Measurements from ENCODE around the gene SLC22A9. TPM values are rescaled to one million over a fixed set of nuclear protein-coding genes. Genes with fewer than 3 reads are reported as not detected.

SLC22A9 gene
- total and polyA plus RNA-seq, 2 of the 4 experiments (the other 2 are of a cell fraction): not detected

DNA sequence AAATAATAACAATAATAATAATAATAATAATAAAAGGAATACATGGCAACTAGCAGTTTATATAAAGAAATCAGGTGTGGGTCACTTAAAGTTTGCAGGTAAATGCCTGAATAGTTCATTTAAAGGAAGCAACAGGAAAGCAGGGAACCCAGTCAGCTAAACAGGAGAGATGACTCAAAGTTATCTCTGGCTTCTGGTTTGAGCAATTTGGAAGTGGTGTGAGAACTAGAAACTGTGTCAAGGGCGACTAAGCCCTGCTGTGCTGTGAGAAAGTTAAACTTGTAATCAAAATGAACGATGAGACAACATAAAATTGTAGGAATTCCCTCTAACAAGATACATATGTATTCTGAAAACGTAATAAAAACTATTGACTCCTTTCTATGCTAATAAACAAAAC lies 35.5 kb downstream of the SLC22A9 start:
- TF ChIP-seq CHD1 (IDR thresholded peaks at IDR 0.05; ENCODE audit: low read depth, low read length) (no peak), MAZ (IDR thresholded peaks at IDR 0.05; ENCODE audit: borderline replicate concordance, low read depth, low read length) (no peak), FOS (IDR thresholded peaks at IDR 0.05; ENCODE audit: low read depth, low read length) (no peak), POLR2A (IDR thresholded peaks at IDR 0.05; ENCODE audit: low read depth, low read length) (no peak), NFE2L2 (IDR thresholded peaks at IDR 0.05; ENCODE audit: low read depth, low read length) (no peak), SMC3 (IDR thresholded peaks at IDR 0.05; ENCODE audit: low read depth, low read length) (no peak), RFX5 (IDR thresholded peaks at IDR 0.05; ENCODE audit: low read depth, low read length) (no peak), MAFK (IDR thresholded peaks at IDR 0.05; ENCODE audit: low read depth, low read length) (no peak), CEBPB (IDR thresholded peaks at IDR 0.05; ENCODE audit: low read depth, low read length) (no peak), RCOR1 (IDR thresholded peaks at IDR 0.05; ENCODE audit: insufficient replicate concordance, low read length) (no peak), MXI1 (IDR thresholded peaks at IDR 0.05; ENCODE audit: borderline replicate concordance, low read depth, low read length) (no peak), BHLHE40 (IDR thresholded peaks at IDR 0.05; ENCODE audit: low read depth, low read length) (no peak), RAD21 (IDR thresholded peaks at IDR 0.05; ENCODE audit: low read length) (no peak)
- TF ChIP-seq, protein P1, sequence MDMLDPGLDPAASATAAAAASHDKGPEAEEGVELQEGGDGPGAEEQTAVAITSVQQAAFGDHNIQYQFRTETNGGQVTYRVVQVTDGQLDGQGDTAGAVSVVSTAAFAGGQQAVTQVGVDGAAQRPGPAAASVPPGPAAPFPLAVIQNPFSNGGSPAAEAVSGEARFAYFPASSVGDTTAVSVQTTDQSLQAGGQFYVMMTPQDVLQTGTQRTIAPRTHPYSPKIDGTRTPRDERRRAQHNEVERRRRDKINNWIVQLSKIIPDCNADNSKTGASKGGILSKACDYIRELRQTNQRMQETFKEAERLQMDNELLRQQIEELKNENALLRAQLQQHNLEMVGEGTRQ (IDR thresholded peaks at IDR 0.05; ENCODE audit: low read depth, low read length): no peak
- TF ChIP-seq, protein P2, sequence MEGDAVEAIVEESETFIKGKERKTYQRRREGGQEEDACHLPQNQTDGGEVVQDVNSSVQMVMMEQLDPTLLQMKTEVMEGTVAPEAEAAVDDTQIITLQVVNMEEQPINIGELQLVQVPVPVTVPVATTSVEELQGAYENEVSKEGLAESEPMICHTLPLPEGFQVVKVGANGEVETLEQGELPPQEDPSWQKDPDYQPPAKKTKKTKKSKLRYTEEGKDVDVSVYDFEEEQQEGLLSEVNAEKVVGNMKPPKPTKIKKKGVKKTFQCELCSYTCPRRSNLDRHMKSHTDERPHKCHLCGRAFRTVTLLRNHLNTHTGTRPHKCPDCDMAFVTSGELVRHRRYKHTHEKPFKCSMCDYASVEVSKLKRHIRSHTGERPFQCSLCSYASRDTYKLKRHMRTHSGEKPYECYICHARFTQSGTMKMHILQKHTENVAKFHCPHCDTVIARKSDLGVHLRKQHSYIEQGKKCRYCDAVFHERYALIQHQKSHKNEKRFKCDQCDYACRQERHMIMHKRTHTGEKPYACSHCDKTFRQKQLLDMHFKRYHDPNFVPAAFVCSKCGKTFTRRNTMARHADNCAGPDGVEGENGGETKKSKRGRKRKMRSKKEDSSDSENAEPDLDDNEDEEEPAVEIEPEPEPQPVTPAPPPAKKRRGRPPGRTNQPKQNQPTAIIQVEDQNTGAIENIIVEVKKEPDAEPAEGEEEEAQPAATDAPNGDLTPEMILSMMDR (conservative IDR thresholded peaks at IDR 0.05; ENCODE audit: low read depth, low read length): no peak
- TF ChIP-seq, protein P3, sequence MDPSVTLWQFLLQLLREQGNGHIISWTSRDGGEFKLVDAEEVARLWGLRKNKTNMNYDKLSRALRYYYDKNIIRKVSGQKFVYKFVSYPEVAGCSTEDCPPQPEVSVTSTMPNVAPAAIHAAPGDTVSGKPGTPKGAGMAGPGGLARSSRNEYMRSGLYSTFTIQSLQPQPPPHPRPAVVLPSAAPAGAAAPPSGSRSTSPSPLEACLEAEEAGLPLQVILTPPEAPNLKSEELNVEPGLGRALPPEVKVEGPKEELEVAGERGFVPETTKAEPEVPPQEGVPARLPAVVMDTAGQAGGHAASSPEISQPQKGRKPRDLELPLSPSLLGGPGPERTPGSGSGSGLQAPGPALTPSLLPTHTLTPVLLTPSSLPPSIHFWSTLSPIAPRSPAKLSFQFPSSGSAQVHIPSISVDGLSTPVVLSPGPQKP (IDR thresholded peaks at IDR 0.05; ENCODE audit: borderline replicate concordance, low read depth, low read length): no peak
- Histone ChIP-seq H3K27me3 (ENCODE audit: control insufficient read depth, insufficient read depth, low read length) (no peaks in the 10 kb centered on the region), H3K56ac (ENCODE audit: extremely low read depth, insufficient read depth, low read length) (no peak overlapping the region), H3K4me2 (ENCODE audit: low read depth, low read length) (no peak overlapping the region), H3K23ac (ENCODE audit: low read depth, low read length) (no peak overlapping the region), H3K36me3 (ENCODE audit: control insufficient read depth, insufficient read depth, low read length) (no peaks in the 10 kb centered on the region), H3K4me3 (ENCODE audit: insufficient read depth, low read depth, low read length) (no peak overlapping the region), H3K79me1 (ENCODE audit: low read depth in 1 of 2, low read length in 2 of 2) (no peaks in the 10 kb centered on the region), H2AFZ (replicated peaks; ENCODE audit: low read length, poor library complexity) (no peak overlapping the region), H4K91ac (ENCODE audit: insufficient read depth, low read depth, low read length) (no peak overlapping the region), H3K9me3 (ENCODE audit: control insufficient read depth, insufficient read depth, low read length) (no peaks in the 10 kb centered on the region), H2BK5ac (ENCODE audit: low read depth, low read length, poor library complexity, severe bottlenecking) (no peak overlapping the region), H3K4ac (ENCODE audit: low read depth, low read length) (no peak overlapping the region), H3K27ac (ENCODE audit: insufficient read depth, low read length) (no peak overlapping the region), H2BK120ac (ENCODE audit: low read depth, low read length) (no peak overlapping the region), H2BK20ac (ENCODE audit: low read depth, low read length) (no peak overlapping the region), H2AK5ac (ENCODE audit: low read depth, low read length) (no peak overlapping the region), H3K4me1 (ENCODE audit: control insufficient read depth, insufficient read depth, low read length) (no peaks in the 10 kb centered on the region), H4K8ac (ENCODE audit: low read depth in 2 of 2, low read length in 2 of 2) (no peak overlapping the region), H4K20me1 (ENCODE audit: insufficient read depth, low read length) (no peaks in the 10 kb centered on the region), H3K9me1 (ENCODE audit: insufficient read depth, low read length) (no peaks in the 10 kb centered on the region), H2AK9ac (replicated peaks; ENCODE audit: low read depth, low read length, poor library complexity) (no peak overlapping the region), H4K5ac (ENCODE audit: low read depth, low read length) (no peak overlapping the region), H3K18ac (ENCODE audit: low read depth, low read length) (no peak overlapping the region), H3K14ac (replicated peaks; ENCODE audit: low read depth, low read length) (no peak overlapping the region), H2BK15ac (ENCODE audit: low read depth, low read length) (no peak overlapping the region), H3K9ac (ENCODE audit: low read depth, low read length) (no peak overlapping the region)
- CTCF ChIA-PET: no interaction called here
- no TSS peak for BruUV-seq (replicated peaks)
- POLR2A ChIA-PET (ENCODE audit: unreplicated experiment): no interaction called here
- dilution Hi-C loops (cut with HindIII; ENCODE audit: low sequenced_read_pairs, unreplicated experiment): no loop called here
- intact Hi-C loops (cut with micrococcal nuclease): no loop called here
- DNase-seq: no peak
- no peak for ATAC-seq (ENCODE audit: low read depth)
- in situ Hi-C loops (cut with MboI; ENCODE audit: low sequenced_read_pairs): no loop called here
- WGBS, 2 experiments (ENCODE audit: extremely low coverage in 2 of 2, insufficient read length in 1 of 2): no CpG with 5 or more reads among the region's 3 CpGs
